Measurements from ENCODE around the gene PSME3. TPM values are rescaled to one million over a fixed set of nuclear protein-coding genes. Genes with fewer than 3 reads are reported as not detected.

Gene PSME3
- total RNA-seq, 6 experiments from 2014 or later = 33.6 to 72.1 (median 42.8) TPM

DNA sequence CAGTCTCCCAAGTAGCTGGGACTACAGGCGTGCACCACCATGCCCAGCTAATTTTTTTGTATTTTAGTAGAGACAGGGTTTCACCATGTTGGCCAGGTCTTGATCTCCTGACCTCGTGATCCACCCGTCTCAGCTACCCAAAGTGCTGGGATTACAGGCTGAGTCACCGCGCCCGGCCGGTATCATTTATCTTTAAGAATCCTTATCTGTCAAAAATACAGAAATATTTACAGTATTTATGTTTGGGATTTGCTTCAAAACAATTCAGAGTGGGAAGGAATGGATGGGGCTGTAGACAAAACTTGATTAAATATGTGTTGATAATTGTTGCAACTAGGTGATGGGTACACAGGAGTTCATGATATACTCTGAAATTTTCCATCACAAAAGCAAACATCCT lies 12.0 kb upstream of the PSME3 start:
- 87% methylated on average over 6 of the region's 7 CpGs for WGBS (ENCODE audit: insufficient coverage, low coverage, low lambda C conversion rate, missing lambda C conversion rate)
- intact Hi-C loops (cut with DNase I) = no loop called here
- peaks cover 7 to 59% (median 25%) of the 10 kb centered on the region in 4 donors for H3K36me3 ChIP-seq

DNA sequence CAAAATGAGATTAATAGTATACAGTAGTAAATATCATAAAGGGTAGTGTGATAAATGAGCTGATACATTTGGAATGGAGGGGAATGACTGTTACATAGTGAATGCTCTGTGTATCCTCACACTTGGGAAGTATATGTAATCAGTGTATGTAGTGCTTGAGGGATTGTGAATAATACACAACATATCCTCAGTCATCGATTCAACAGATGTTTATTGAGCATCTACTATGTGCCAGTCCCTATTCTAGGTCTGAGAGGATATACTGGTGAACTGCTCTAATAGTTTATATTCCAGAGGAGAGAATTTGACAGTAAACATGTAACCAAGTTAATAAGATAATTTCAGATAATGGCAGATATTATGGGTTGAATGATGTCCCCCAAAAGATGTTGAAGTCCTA lies 5.7 kb upstream of the PSME3 start:
- Histone ChIP-seq H3K27me3 (no peaks in the 10 kb centered on the region), H3K4me3 (no peak overlapping the region), H3K36me3 (no peaks in the 10 kb centered on the region), H3K9me3 (no peaks in the 10 kb centered on the region), H3K4me1 (peaks cover 0 to 13% (median 2%) of the 10 kb centered on the region in 4 donors), H3K27ac (no peak overlapping the region)
- TF ChIP-seq, protein P1, sequence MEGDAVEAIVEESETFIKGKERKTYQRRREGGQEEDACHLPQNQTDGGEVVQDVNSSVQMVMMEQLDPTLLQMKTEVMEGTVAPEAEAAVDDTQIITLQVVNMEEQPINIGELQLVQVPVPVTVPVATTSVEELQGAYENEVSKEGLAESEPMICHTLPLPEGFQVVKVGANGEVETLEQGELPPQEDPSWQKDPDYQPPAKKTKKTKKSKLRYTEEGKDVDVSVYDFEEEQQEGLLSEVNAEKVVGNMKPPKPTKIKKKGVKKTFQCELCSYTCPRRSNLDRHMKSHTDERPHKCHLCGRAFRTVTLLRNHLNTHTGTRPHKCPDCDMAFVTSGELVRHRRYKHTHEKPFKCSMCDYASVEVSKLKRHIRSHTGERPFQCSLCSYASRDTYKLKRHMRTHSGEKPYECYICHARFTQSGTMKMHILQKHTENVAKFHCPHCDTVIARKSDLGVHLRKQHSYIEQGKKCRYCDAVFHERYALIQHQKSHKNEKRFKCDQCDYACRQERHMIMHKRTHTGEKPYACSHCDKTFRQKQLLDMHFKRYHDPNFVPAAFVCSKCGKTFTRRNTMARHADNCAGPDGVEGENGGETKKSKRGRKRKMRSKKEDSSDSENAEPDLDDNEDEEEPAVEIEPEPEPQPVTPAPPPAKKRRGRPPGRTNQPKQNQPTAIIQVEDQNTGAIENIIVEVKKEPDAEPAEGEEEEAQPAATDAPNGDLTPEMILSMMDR (IDR thresholded peaks at IDR 0.05) = no peak
- TF ChIP-seq POLR2A (IDR thresholded peaks at IDR 0.05) = no peak
- DNase-seq (no peak), ATAC-seq (no peak)
- intact Hi-C loops (cut with DNase I) = no loop called here
- WGBS (ENCODE audit: insufficient coverage, low coverage, low lambda C conversion rate, missing lambda C conversion rate) = 70% methylated on average over 1 of the region's 1 CpG

More for the DNA sequence above, 12.0 kb upstream of the PSME3 start:
- Histone ChIP-seq H3K27ac (no peak overlapping the region), H3K27me3 (no peaks in the 10 kb centered on the region), H3K4me1 (peaks cover 0 to 9% (median 2%) of the 10 kb centered on the region in 4 donors), H3K4me3 (no peak overlapping the region), H3K9me3 (no peaks in the 10 kb centered on the region)
- no peak for ATAC-seq
- DNase-seq = no peak
- TF ChIP-seq, protein P1 (IDR thresholded peaks at IDR 0.05) = no peak
- TF ChIP-seq POLR2A (IDR thresholded peaks at IDR 0.05) = no peak

DNA sequence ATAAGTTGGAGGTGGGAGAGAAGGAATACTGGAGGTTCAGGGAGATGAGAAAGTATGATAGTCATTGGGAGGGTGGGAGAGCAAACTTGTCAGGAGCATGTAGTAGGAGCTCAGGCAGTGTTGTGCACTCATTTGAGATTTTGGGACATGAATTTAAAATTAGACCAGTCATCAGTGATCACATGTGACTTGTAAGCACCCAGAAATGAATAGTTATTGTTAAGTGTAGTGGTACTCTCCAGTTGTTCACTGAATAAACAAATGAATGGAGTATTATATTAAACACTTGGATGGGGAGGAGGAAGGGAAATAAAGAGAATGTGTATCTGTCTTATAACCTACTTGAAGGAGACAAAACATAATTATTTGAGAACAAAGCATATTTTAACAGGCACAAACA lies 2.2 kb upstream of the PSME3 start:
- TF ChIP-seq, protein P1 (IDR thresholded peaks at IDR 0.05) = no peak
- no peak for TF ChIP-seq POLR2A (IDR thresholded peaks at IDR 0.05)
- H3K27ac ChIP-seq = no peak overlapping the region
- intact Hi-C loops (cut with DNase I) = no loop called here
- no peak overlapping the region for H3K4me3 ChIP-seq
- DNase-seq (no peak), ATAC-seq (no peak)
- H3K27me3 ChIP-seq = no peaks in the 10 kb centered on the region
- peaks cover 0 to 2% (median 0%) of the 10 kb centered on the region in 4 donors for H3K36me3 ChIP-seq
- H3K4me1 ChIP-seq = peaks cover 0 to 23% (median 2%) of the 10 kb centered on the region in 4 donors
- no peaks in the 10 kb centered on the region for H3K9me3 ChIP-seq

DNA sequence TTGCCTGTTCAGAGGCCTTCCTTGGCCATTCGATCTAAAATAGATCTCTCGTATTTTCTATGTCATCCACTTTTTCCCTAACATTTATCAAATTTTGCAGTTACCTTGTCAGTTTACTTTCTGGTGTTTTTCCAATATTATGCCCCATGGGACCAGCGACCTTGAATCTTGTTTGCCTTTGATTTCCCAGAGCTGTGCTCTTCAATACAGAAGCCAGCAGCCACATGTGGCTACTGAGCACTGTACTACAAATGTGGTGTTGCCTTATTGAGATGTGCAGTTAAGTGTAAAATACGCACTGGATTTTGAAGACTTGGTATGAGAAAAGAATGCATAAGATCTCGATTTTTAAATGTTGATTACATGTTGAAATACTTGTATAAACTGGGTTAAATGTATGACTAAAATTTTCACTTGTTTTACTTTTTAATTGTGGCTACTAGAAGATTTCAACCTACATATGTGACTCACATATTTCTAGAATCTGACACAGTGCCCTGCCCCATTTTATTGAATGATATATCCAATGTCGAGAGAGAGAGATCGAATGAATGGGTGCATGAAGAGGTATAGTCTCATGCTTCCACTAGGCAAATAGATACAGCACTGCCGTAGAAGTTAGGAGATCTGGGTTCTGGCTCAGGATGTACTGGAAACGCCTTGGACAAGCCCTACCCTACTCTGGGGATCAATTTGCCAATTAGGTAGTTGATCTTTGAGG lies 824 bp upstream of the PSME3 start:
- TF ChIP-seq POLR2A (IDR thresholded peaks at IDR 0.05) = no peak
- ATAC-seq (peak in 1 of 4 donors; percentile 14), DNase-seq (no peak)
- H3K27me3 ChIP-seq = no peaks in the 10 kb centered on the region
- H3K9me3 ChIP-seq = no peaks in the 10 kb centered on the region
- peak overlapping the region; percentile 86 to 92 (median 89) for H3K4me3 ChIP-seq
- peaks cover 0 to 23% (median 2%) of the 10 kb centered on the region in 4 donors for H3K4me1 ChIP-seq
- H3K36me3 ChIP-seq = peaks cover 0 to 11% (median 5%) of the 10 kb centered on the region in 4 donors
- 42% methylated on average over 8 of the region's 9 CpGs for WGBS (ENCODE audit: insufficient coverage, low coverage, low lambda C conversion rate, missing lambda C conversion rate)
- H3K27ac ChIP-seq = peak overlapping the region; percentile 68 to 81 (median 79)
- intact Hi-C loops (cut with DNase I) = no loop called here

DNA sequence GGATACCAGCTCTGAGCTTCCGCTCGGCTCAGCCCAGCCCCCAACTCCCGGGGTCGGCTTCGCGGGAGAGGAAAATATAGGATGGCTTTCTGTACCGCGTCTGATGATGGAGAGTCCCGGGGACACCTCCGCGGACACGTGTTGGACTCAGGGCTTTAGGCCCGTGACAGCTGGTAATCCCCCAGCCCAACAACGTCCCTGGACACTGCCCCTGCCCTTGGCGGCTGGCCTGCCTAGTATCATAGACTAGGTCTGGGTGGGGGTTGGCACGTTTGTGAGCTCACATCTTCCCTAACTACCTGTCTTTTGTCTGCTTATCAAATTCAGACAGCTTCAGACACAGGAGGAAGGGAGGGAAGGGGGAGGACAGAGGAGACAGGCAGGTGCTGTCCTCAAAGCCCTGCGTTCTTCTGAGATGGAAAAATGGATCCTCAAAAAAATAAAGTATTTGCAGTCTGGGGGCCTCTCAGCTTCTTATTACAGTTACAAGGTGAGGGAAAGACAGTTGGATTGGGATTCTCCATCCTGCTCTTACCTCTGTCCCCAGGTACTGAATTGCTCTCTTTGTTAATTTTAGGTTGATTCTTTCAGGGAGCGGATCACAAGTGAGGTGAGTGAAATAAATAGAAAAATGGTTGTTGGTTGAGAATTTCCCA lies 698 bp downstream of the PSME3 start:
- DNase-seq = no peak
- Histone ChIP-seq H3K9me3 (no peaks in the 10 kb centered on the region), H3K4me3 (peak overlapping the region; percentile 86 to 92 (median 89)), H3K27ac (peak overlapping the region; percentile 68 to 81 (median 79)), H3K36me3 (peaks cover 2 to 26% (median 14%) of the 10 kb centered on the region in 4 donors), H3K27me3 (no peaks in the 10 kb centered on the region), H3K4me1 (peaks cover 0 to 23% (median 2%) of the 10 kb centered on the region in 4 donors)
- no peak for TF ChIP-seq POLR2A (IDR thresholded peaks at IDR 0.05)
- TF ChIP-seq, protein P1 (IDR thresholded peaks at IDR 0.05) = no peak
- ATAC-seq = peak; percentile 3 to 18 (median 10)
- 4% methylated on average over 2 of the region's 18 CpGs for WGBS (ENCODE audit: insufficient coverage, low coverage, low lambda C conversion rate, missing lambda C conversion rate)
- intact Hi-C loops (cut with DNase I) = no loop called here

Measured in right lobe of liver (tissue), 6 donors.